ENCODE data around the gene SCUBE3.

- no peak for TF ChIP-seq CTCF (CRISPR knock-in tag; IDR thresholded peaks at IDR 0.05)
- no peak for TF ChIP-seq REST (IDR thresholded peaks at IDR 0.05; ENCODE audit: borderline replicate concordance in 1 of 2, low read depth in 1 of 2, low read length in 2 of 2)
- TF ChIP-seq ZUFSP (CRISPR knock-in tag; IDR thresholded peaks at IDR 0.05; ENCODE audit: borderline replicate concordance): no peak
- TF ChIP-seq RFX5 (IDR thresholded peaks at IDR 0.05; ENCODE audit: low read depth, low read length): no peak
- no peak for TF ChIP-seq ZNF160 (CRISPR knock-in tag; IDR thresholded peaks at IDR 0.05)
- TF ChIP-seq ZC3H13 (CRISPR knock-in tag; IDR thresholded peaks at IDR 0.05): no peak
These were observed 36.2 kb upstream of the SCUBE3 start for GRCh38 chr6:35177596-35177995.
